G401 (cell line): Measurements from ENCODE around the gene ANKRD62. TPM values are rescaled to one million over a fixed set of nuclear protein-coding genes. Genes with fewer than 3 reads are reported as not detected.

ENCODE experiments used
- DNase-seq: peaks from one replicate; pipeline ENCODE4 v3.0.0-alpha.2; 2015; ENCODE audit warnings: low spot score
- in situ Hi-C: cut with HindIII; loops from 2 replicates; pipeline ENCODE4 v1.10.0; 2016; ENCODE audit warnings: low sequenced_read_pairs, mixed read lengths
- total RNA-seq: library from RNA; depleted of rRNA; stranded (reverse); fragments of >200 nt; shearing (Covaris generic); gene quantifications from 2 replicates; pipeline ENCODE4 v1.2.3, GENCODE V29; 2014; rRNA removed

ANKRD62 gene
- total RNA-seq, 1 experiment from 2014 or later: not detected

GRCh38 chr18:12154361-12154760, 60.7 kb downstream of the ANKRD62 start:
- DNase-seq: no peak
- in situ Hi-C loops: no loop called here

- in situ Hi-C loops: no loop called here
- no peak for DNase-seq
Observed at GRCh38 chr18:12155996-12156395, 62.4 kb downstream of the ANKRD62 start.

DNA sequence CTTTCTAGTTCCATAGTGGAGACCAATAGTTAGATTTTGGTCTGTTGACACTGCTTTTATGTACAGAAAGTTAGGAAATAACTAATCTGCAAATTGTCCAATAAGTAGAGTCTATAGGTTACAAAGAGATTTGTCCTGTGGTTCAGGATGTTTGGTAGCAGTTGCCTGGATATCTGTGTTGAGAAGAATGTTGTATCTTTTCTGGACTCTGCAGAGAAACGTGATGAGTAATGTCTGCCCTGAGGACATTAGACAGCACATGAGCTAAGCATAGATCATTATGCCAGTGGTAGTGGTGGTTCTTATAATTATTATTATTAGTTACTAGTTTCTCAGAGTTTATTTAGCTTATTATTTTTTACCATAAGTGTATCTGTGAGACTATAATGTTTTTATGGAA, 65.8 kb downstream of the ANKRD62 start:
- in situ Hi-C loops: no loop called here
- no peak for DNase-seq

GRCh38 chr18:12162786-12163185, 69.1 kb downstream of the ANKRD62 start:
- in situ Hi-C loops: no loop called here
- no peak for DNase-seq

- in situ Hi-C loops: no loop called here
- no peak for DNase-seq
Observed at GRCh38 chr18:12165038-12165768, 71.6 kb downstream of the ANKRD62 start.

Other genes with a start within 250 kb of the ANKRD62 start
- gene CHMP1B, start 242.4 kb upstream of the ANKRD62 start, total RNA-seq: 37.8 and 38.0 TPM in 2 replicates
- gene MPPE1, start 185.5 kb upstream of the ANKRD62 start, total RNA-seq: 13.5 and 21.3 TPM in 2 replicates
- gene IMPA2, start 112.3 kb upstream of the ANKRD62 start, total RNA-seq: 51.4 and 55.8 TPM in 2 replicates
- gene CIDEA, start 160.5 kb downstream of the ANKRD62 start, total RNA-seq: not detected in 2 replicates
- gene TUBB6, start 214.4 kb downstream of the ANKRD62 start, total RNA-seq: 734 and 738 TPM in 2 replicates